Measurements from ENCODE around the gene YAF2. TPM values are rescaled to one million over a fixed set of nuclear protein-coding genes. Genes with fewer than 3 reads are reported as not detected.

YAF2 gene
- total RNA-seq, 4 donors from 2014 or later: 10.8 to 69.7 (median 28.5) TPM

DNA sequence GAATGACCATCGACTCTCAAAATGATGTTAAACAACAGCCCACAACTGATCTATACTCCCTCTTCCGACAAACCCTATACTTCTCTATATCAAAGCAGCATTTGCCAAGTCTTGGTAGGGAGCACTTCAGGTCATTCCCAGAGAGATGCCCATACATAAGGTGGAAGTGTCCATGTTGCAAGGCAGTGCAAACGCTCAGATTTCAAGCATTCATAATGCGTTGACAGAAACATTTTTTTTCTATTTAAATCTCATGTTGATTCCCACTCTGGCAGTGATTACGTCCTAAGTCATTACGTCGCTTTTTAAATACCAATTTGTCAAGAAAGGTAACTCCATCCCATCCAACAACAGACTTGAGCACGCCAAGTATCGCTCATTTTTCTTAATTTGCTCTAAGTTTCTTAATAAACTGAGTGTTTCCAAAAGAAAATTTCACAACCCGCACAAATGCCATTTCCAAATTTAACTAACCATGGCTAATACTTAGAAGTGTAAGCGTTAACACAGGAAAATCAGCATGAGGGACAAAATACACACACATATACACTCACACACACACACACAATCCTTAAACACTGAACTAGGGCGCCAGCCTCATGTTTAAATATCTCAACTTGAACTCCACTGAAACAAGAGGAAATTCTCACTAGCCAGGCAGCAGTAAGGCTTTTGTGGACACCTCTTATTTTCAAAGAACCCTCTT lies 94.4 kb downstream of the YAF2 start:
- intact Hi-C loops (cut with DNase I; ENCODE audit: low total_unique reads): no loop called here
- Histone ChIP-seq H3K27ac (peak overlapping the region; percentile 81 to 86), H3K27me3 (no peaks in the 10 kb centered on the region), H3K36me3 (no peaks in the 10 kb centered on the region), H3K9me3 (no peaks in the 10 kb centered on the region), H3K4me1 (no peaks in the 10 kb centered on the region), H3K4me3 (peak overlapping the region; percentile 40 to 81)
- no peak for TF ChIP-seq POLR2A (IDR thresholded peaks at IDR 0.05)
- TF ChIP-seq, protein P1, sequence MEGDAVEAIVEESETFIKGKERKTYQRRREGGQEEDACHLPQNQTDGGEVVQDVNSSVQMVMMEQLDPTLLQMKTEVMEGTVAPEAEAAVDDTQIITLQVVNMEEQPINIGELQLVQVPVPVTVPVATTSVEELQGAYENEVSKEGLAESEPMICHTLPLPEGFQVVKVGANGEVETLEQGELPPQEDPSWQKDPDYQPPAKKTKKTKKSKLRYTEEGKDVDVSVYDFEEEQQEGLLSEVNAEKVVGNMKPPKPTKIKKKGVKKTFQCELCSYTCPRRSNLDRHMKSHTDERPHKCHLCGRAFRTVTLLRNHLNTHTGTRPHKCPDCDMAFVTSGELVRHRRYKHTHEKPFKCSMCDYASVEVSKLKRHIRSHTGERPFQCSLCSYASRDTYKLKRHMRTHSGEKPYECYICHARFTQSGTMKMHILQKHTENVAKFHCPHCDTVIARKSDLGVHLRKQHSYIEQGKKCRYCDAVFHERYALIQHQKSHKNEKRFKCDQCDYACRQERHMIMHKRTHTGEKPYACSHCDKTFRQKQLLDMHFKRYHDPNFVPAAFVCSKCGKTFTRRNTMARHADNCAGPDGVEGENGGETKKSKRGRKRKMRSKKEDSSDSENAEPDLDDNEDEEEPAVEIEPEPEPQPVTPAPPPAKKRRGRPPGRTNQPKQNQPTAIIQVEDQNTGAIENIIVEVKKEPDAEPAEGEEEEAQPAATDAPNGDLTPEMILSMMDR (IDR thresholded peaks at IDR 0.05): no peak
- DNase-seq: no peak

DNA sequence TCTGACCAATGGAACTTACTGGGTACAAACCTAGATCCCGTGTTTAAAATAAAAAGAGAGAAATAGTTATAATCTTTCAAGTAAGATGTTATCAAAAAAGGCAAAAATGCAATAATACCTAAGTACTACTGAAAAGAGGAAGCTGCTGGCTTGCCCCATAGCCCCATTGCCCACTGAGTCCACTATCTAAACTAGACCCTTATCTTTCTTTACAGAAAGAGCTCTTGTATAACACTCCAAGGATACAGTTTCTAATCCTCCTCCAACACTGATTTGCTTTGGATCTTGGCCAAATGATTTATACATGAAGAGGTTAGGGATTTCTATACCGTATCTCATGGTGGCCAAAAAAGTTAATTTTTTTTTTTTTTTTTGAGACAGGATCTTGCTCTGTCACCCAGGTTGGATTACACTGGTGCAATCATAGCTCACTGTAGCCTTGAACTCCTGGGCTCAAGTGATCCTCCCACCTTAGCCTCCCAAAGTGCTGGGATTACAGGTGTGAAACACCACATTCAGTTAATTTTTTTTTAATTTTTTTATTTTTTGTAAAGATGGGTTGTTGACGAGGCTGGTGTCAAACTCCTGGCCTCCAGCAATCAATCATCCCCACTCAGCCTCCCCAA lies 96.0 kb downstream of the YAF2 start:
- no peak overlapping the region for H3K27ac ChIP-seq
- TF ChIP-seq POLR2A (IDR thresholded peaks at IDR 0.05): no peak
- TF ChIP-seq, protein P1 (IDR thresholded peaks at IDR 0.05): no peak
- no peak for DNase-seq
- H3K9me3 ChIP-seq: no peaks in the 10 kb centered on the region
- H3K4me3 ChIP-seq: no peak overlapping the region
- no peaks in the 10 kb centered on the region for H3K27me3 ChIP-seq
- no peaks in the 10 kb centered on the region for H3K36me3 ChIP-seq
- intact Hi-C loops (cut with DNase I; ENCODE audit: low total_unique reads): no loop called here
- no peaks in the 10 kb centered on the region for H3K4me1 ChIP-seq

DNA sequence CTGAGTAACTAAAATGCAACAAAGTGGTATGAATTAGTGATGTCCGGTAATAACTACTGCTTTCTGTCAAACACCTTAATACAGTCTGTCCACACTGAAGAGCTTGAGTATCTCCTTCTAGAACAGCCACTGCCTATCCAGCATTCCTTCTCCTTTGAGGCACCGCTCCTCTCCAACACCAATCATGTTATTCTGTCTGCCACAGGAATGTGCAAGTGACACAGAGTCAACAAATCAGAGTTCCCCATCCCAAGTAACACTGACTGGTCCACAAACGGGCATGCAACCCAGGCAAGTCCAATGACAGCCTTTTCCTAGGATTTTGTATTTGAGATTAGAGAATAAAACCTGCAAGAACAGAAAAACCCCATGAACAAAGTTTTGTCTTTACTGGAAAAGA lies 97.1 kb downstream of the YAF2 start:
- Histone ChIP-seq H3K4me1 (no peaks in the 10 kb centered on the region), H3K9me3 (no peaks in the 10 kb centered on the region), H3K27me3 (no peaks in the 10 kb centered on the region), H3K4me3 (no peak overlapping the region), H3K36me3 (no peaks in the 10 kb centered on the region), H3K27ac (no peak overlapping the region)
- no peak for DNase-seq
- TF ChIP-seq POLR2A (IDR thresholded peaks at IDR 0.05): no peak
- TF ChIP-seq, protein P1 (IDR thresholded peaks at IDR 0.05): no peak
- intact Hi-C loops (cut with DNase I; ENCODE audit: low total_unique reads): no loop called here

DNA sequence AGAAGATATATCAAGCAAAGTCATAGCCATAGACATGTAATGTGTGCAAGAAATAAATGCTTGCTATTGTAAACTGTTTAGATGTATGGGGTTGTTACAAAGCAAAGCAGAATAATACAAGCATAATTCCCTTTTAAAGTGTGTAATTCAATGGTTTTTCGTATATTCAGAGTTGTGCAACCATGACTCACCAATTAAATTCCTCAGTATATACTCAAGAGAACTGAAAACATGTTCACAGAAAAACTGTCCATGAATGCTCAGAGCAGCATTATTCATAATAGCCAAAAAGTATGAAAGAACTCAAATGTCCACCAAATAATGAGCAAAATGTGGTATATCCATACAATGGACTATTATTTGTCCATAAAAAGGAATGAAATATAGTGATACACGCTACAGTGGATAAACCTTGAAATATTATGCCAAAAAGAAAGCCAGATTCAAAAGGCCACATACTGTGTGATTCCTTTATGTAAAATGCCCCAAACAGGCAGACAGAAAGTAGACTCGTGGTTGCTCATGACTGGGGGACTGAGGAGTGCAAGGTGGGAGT lies 102.7 kb downstream of the YAF2 start:
- no peak for TF ChIP-seq POLR2A (IDR thresholded peaks at IDR 0.05)
- TF ChIP-seq, protein P1 (IDR thresholded peaks at IDR 0.05): no peak
- no peak overlapping the region for H3K4me3 ChIP-seq
- no peaks in the 10 kb centered on the region for H3K36me3 ChIP-seq
- no peaks in the 10 kb centered on the region for H3K27me3 ChIP-seq
- H3K4me1 ChIP-seq: no peaks in the 10 kb centered on the region
- intact Hi-C loops (cut with DNase I; ENCODE audit: low total_unique reads): no loop called here
- DNase-seq: no peak
- H3K27ac ChIP-seq: no peak overlapping the region
- H3K9me3 ChIP-seq: no peaks in the 10 kb centered on the region
